GM19025 (cell line): ENCODE measurements around the gene SH3GL1.

Experiments used
- ATAC-seq: cut with Tn5 transposase; IDR thresholded peaks from one replicate; pipeline ENCODE4 v1.9.1; 2021; ENCODE audit warnings: mild to moderate bottlenecking, low read depth, moderate library complexity; ENCODE audit not compliant: unreplicated experiment

SH3GL1 gene

DNA sequence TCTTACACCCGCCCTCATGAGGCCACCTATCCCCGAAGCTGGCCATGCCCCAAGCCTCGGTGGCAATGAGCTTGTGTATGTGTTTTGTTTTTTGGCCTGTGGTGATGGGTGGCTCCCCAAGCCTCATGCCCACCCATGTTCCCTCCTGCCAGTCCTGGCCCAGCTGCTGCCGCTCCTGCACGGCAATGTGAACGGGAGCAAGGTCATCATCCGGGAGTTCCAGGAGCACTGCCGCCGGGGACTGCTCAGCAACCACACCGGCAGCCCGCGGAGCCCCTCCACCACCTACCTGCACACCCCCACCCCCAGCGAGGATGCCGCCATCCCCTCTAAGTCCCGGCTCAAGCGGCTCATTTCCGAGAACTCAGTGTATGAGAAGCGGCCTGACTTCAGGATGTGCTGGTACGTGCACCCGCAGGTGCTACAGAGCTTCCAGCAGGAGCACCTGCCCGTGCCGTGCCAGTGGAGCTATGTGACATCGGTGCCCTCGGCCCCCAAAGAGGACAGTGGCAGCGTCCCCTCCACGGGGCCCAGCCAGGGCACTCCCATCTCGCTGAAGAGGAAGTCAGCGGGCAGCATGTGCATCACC, 32.7 kb upstream of the SH3GL1 start:
- no peak for ATAC-seq

DNA sequence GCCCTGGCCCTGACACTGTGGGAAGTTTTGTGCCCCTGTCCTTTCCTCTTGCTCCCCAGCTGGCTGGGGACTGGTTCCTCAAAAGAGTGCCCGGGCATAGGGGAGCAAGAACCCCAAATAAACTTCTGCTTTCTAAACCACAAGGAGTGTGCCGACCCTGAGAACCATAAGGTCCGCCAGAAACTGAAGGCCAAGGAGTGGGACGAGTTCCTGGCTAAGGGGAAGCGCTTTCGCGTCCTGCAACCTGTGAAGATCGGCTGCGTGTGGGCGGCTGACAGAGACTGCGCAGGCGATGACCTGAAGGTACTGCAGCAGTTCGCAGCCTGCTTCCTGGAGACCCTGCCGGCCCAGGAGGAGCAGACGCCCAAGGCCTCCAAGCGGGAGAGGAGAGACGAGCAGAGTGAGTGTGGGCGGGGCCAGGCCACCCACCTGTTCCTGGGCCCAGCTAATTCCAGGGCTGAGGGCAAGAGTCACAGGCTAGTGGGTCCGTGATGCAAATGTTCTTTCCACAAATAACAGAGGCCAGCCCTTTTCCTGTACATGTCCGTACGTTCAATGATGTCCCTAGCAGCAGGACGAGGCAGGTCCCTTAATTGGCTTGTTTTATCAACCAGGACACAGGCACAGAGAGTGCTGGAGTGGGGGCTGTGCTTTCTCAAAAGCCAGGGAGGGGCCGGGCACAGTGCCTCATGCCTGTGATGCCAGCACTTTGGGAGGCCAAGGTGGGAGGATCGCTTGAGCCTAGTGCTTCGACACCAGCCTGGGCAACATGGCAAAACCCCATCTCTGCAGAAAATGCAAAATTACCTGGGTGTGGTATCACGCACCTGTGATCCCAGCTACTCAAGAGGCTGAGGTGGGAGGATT, 31.7 kb upstream of the SH3GL1 start:
- no peak for ATAC-seq

DNA sequence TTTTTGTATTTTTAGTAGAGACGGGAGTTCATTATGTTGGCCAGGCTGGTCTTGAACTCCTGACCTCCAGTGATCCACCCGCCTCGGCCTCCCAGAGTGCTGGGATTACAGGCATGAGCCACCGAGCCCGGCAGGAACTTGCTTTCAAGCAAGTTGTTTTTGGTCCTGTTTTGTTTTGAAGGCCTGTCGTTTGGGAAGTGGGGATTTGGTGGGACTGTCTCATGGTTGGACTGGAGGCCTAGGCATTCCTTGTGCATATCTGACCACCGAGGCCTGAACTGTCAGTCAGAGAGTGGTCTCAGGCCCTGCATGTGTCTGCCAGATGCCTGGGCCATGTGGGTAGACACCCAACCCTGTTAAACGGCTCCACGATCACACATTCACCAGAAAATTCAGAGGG, 30.9 kb upstream of the SH3GL1 start:
- ATAC-seq = no peak

DNA sequence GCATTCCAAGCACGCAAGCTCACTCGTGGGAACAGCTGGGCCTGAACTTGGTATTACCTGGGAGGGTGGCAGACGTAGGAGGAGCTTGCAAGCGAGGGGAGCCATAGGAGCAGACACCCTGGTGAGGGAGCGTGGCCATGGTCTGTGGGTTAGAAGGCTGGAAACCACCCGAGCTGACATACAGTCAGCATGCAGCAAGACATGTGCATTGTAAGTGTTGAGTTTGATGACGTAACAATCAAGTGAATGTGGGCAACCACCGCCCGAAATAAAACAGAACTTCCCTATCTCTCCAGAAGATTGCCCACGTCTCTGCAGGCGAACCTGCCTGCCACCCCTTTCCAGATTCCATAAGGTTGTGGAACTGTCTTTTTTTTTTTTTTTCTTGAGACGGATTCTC, 30.4 kb upstream of the SH3GL1 start:
- no peak for ATAC-seq

DNA sequence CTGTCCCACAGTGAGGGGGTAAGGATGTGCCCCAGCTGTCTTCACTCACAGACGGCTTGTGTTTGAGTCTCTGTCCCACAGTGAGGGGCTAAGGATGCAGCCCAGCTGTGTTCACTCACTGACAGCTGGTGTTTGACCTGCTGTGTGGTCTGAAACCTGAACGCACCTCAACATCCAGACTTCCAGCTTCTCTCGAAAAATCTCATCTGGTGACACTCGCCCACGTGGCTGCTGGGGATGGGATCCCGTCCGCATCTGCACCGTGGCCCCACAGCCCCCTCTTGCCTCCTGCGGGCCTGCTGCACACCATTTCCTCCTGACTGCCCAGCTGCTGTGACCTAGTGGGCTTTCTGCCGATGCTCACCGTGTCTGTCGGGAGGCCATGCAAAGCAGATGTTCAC, 29.4 kb upstream of the SH3GL1 start:
- no peak for ATAC-seq

DNA sequence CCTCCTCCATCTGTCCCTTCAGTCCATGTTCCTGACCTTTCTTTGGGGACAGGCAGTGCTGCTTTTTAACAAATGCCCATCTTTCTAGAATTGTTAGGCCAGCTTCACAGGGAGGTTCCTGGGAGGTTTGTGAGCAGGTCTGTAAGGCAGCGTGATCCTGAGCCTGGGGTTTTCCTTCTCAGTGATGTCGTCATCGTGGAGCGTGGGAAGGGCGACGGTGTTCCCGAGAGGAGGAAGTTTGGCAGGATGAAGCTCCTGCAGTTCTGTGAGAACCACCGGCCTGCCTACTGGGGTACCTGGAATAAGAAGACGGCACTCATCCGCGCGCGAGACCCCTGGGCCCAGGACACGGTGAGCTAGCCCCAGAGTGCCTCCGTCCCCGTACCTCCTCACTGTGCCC, 28.9 kb upstream of the SH3GL1 start:
- no peak for ATAC-seq

DNA sequence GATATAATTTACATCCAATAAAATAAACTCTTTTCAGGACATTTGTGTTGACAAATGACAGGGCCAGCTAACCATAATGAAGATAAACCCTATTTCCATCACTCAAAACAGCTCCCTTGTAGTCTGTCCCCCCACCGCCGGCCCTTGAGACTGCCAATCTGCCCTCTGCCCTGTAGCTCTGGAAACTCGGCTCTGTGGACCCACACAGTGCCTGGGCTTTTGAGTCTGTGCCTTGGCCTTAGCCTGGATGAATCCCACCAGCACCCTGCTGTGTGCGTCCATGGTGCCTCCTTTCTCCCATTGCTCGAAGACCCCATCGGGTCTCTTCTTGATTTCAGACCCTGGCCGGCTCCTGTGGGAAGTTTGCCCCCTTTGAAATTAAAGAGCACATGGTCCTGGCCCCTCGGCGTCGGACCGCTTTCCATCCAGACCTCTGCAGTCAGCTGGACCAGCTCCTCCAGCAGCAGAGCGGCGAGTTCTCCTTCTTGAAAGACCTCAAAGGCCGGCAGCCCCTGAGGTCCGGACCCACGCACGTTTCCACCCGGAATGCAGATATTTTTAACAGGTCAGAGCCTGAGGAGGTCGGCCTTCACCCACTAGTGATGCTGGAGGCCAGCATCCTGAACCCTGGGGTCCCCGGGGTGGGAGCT, 28.1 kb upstream of the SH3GL1 start:
- ATAC-seq = no peak

DNA sequence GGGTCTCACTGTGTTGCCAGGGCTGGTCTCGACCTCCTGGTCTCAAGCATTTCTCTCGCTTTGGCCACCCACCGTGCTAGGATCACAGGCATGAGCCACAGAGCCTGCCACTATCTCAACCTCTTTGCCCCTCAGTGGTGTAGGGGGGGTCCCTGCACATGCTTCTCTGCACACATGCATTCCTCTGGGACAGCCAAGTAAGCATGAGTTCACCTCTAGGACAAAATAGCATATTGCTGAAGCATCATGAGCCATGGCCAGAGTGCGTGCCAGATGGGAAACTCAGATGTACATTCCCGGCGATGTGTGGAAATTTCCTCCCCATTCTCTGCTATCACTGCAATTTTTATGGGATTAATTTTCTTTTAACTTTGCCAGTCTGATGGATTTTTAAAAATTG, 25.2 kb upstream of the SH3GL1 start:
- ATAC-seq = no peak

DNA sequence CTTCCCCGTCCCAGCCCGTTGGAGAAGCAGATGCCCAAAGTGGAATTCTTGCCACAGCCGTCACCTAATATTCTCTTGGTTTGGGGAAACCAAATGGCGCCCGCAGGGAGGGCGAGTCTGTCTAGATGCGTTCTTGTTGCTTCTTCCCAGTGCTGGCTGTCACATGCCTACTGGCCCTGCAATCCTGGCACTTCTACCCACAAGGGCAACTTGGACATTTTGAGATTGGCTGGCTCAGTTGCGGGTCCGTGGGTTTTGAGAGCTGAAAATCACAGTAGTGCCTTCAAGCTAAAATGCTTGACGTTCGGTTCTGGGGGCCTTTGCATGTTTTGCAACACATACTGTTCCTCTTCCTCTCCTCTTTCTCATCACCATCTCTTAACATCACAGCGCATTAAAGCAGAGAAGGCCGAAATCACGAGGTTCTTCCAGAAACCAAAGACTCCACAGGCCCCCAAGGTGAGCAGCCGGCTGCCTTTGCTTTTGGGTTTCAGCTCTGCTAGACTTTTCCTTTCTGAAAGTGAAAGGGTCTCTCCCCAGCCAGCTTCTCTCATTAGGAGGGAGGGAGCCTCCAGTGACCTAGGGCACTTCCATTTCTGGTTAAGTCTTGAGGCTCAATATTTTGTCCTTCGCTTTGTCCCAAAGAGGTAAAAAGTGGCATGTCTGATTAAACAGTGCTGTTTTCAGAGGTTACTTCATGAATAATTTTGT, 23.2 kb upstream of the SH3GL1 start:
- ATAC-seq = no peak

DNA sequence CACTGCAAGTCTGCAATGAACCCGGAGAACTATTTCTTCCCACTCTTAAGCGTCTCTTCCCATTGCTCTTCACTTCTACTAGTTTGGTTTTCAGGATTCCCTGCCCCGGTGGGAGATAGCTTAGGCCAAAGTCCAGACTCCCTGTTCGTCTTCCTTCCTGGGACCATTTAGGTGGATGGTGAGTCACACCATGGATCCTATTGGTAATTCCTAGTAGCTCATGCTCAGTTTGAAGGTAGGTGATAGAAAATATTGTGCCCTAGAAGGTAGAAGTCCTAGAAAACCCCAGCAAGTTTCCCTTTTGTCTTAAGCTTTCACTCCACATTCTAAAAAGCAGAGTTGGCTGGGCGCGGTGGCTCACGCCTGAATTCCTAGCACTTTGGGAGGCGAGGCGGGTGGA, 15.9 kb upstream of the SH3GL1 start:
- no peak for ATAC-seq

DNA sequence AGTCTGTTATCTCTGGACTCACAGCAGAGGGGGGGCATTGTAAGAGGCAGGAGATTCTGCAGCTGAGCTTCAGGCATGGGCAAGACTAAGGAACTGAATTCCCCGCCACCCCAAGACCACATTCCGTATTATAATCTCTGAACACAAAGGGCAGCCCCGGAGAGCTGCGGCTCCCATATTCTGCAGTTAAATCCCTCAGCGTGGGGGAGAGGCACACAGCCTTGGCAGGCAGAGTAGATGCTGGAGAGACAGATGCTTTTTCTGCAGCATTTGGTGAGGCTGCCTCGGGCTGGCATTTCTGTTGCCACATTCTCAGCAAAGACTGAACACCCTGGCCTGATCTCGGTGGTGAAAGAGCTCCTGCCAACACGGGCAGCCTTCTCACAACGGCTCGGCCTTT, 15.0 kb upstream of the SH3GL1 start:
- ATAC-seq = no peak

DNA sequence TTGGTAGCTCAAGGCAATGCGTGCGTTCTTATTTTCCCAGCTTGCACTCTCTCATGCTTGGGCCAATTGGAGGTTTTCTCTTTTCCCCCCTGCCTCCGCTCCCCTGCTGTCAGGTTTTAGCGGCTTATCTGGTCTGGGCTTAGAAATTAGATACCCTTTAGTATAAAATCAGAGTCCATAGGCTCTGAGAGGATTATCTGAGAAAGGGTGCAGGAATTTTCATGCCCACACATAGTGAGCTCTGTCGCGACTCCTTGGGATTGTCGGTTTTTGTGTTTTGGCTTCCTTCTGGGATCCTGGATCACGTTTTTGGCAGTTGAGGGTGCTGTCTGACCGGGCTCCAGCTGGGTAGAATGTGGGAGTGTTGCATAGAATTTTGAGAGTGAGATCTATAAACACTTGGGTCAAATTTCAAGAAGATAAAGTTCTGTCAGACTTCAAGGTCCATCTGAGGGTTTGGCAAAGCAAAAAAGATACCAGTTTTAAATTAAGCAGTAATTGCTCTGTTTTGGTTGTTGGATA, 14.5 kb upstream of the SH3GL1 start:
- no peak for ATAC-seq

DNA sequence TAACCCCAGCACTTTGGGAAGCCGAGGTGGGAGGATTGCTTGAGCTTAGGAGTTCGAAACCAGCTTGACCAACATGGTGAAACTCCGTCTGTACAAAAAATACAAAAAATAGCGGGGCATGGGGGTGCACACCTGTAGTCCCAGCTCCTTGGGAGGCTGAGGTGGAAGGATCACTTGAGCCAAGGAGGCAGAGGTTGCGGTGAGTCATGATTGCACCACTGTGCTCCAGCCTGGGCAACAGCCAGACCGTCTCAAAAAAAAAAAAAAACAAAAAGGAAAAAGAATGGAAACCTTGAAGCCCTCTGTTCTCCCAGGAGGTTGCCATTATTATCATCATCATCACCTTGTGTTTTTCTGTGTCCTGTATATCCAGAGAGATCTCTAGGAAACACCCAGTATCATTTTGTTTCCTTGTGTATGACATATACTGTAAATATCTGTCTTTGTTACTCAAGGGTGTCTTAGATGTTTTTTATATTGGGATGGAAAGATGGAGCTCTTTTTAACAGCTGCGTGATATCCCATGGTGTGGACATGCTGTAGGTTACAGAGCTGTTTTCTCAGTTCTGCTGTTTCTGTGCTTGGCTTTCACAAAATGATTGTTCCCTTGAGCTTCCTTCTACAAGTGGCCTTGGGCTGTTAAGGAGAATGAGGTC, 13.9 kb upstream of the SH3GL1 start:
- no peak for ATAC-seq

DNA sequence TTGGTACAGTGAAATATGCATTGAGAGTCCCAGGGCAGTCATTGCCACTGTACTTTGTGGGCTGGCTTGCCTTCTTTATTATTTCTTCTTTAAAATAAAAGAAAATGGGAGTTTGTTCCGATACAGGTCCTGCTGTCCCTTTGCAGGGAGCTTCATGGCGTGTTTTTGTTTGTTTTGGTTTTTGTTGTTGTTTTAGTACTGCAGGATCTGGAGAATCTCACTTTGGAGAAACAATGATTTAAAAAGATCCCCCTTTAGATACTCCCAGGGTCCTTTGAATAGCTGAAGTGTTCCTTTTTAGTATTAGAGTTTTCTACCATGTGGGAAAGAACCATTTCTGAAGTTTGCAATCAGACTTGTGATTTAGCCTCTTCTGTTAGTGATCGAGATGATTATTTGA, 13.2 kb upstream of the SH3GL1 start:
- ATAC-seq = no peak

DNA sequence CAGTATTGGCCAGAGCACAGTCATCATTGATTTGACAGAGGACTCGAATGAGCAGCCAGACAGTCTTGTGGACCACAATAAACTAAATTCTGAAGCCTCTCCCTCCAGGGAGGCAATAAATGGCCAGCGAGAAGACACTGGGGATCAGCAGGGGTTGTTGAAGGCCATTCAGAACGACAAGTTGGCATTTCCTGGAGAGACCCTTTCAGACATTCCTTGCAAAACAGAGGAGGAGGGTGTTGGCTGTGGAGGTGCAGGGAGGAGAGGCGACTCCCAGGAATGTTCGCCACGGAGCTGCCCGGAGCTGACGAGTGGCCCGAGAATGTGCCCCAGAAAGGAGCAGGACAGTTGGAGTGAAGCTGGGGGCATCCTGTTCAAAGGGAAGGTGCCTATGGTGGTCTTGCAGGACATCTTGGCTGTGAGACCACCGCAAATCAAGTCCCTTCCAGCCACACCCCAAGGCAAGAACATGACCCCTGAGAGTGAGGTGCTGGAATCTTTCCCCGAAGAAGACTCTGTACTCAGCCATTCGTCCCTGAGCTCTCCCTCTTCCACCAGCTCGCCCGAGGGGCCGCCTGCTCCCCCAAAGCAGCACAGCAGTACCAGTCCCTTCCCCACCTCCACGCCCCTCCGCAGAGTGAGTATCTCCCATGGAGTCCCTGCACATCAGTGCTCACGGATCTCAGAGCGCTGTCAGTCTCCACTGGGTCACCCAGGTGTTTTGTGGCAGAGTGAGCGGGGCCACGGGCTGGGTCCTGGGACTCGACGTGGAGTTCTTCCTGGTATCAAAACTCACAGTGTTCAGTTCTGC, 9.0 kb upstream of the SH3GL1 start:
- ATAC-seq = no peak

DNA sequence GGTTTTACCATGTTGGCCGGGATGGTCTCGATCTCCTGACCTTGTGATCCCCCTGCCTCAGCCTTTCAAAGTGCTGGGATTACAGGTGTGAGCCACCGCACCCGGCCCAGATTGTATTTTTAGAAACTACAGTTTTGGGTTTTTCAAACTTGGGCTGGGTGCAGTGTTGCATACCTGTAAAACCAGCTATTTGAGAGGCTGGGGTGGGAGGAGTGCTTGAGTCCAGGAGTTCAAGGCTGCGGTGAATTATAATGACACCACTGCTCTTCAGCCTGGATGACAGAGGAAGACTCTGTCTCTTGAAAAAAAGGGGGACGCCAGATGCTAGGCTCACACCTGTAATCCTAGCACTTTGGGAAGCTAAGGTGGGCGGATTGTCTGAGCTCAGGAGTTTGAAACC, 6.3 kb upstream of the SH3GL1 start:
- ATAC-seq = no peak

DNA sequence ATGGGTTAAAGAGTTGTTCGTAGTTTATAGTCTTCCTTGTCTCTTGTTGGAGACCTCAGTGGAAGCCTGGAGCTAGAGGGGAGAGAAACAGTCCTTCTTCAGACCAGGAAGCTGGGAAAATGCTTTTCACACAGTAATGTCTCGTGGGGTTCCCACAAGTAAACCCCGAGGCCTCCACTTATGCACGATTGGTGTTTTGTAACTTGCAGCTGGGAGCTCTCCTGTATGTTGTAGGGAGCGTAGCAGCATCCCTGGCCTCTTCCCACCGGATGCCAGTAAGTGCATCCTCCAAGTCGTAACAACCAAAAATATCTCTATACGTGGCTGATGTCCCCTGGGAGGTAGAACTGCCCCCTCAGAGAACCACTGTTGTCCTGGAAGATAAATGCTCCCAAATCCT, 5.6 kb upstream of the SH3GL1 start:
- ATAC-seq = no peak

DNA sequence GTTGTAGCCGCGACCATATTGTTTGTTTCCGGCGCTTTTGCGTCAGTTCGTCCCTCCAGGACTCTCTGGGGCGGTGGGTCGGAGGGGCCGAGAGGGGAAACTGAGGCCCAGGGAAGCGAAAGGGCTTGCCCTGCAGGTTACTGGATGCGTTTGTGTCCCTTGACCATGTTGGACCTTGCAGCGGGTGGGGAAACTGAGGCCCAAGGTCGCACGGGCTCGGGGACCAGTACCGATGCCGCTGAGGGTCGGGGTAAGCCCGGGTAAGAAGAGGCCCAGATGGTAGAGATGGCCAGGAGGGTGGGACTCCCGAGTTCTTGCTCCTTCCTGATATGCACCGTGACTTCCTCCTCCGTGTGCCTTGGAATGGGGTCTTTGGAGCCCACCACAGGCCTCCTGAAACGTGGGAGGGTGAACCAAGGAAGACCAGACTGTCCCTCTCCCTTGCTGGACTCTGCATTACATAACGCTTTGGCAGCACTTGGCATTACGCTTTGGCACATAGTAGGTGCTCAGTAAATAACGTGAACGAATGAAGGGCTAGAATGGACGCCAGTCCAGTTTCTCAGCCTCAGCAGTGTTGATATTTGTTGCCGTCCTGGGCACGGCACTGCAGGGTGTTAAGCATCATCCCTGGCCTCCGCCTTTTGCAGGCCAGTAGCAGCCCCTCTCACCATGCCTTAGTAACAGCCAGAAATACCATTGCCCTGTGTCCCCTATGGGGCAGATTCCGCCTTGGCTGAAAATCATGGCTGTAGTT, 2.8 kb upstream of the SH3GL1 start:
- ATAC-seq = no peak
